ENCODE data around the gene SPECC1. TPM values are rescaled to one million over a fixed set of nuclear protein-coding genes. Genes with fewer than 3 reads are reported as not detected.

The SPECC1 gene
- total RNA-seq, 4 donors from 2014 or later: 9.8 to 24.2 (median 11.7) TPM

DNA sequence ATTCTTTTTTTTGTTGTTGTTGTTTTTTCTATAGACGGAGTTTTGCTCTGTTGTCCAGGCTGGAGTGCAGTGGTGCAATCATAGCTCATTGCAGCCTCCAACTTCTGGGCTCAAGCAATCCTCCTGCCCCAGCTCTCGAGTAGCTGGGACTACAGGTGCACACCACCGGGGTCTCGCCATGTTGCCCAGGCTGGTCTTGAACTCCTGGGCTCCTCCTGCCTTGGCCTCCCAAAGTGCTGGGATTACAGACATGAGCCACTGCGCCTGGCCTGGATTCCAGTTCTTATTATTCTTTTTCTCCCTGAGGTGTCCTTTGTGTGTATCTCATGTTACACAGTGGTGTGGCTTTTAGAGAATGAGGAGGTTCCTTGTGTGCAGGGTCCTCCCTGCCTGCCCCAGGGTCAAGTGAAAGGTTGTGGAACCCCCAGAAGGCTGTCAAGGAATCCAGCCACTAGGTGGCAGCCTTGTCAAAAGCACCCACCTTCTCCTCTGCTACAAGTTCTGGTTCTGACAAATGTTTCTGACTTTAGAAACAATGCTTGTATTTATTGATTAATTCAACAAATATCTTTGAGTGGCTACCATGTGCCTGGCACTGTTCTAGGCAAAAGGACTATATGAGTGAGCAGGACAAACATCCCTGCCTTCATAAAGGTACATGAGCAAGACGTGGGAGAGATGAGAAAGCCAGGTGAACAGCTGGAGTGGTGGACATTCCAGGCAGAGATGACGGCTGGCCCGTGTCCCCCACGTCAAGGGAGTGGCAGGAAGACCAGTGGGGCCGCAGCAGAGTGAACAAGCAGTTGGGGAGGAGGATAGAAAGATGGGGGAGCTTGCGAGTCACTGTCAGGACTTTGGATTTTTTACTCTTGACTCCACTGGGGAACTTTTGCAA, 112.4 kb downstream of the SPECC1 start:
- intact Hi-C loops (cut with DNase I; ENCODE audit: low total_unique reads): loop anchor here (10.0 kb wide), 1 partner anchor 193 kb away; no protein-coding TSS in a partner anchor
- no peak overlapping the region for H3K4me3 ChIP-seq (ENCODE audit: low read depth, poor library complexity, severe bottlenecking)
- TF ChIP-seq, protein P1, sequence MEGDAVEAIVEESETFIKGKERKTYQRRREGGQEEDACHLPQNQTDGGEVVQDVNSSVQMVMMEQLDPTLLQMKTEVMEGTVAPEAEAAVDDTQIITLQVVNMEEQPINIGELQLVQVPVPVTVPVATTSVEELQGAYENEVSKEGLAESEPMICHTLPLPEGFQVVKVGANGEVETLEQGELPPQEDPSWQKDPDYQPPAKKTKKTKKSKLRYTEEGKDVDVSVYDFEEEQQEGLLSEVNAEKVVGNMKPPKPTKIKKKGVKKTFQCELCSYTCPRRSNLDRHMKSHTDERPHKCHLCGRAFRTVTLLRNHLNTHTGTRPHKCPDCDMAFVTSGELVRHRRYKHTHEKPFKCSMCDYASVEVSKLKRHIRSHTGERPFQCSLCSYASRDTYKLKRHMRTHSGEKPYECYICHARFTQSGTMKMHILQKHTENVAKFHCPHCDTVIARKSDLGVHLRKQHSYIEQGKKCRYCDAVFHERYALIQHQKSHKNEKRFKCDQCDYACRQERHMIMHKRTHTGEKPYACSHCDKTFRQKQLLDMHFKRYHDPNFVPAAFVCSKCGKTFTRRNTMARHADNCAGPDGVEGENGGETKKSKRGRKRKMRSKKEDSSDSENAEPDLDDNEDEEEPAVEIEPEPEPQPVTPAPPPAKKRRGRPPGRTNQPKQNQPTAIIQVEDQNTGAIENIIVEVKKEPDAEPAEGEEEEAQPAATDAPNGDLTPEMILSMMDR (IDR thresholded peaks at IDR 0.05): no peak
- DNase-seq (ENCODE audit: low spot score in 2 of 2): peak in 1 of 2 donors; percentile 36
- WGBS, 2 donors: 47 to 56% methylated on average over 11 of the region's 11 CpGs

DNA sequence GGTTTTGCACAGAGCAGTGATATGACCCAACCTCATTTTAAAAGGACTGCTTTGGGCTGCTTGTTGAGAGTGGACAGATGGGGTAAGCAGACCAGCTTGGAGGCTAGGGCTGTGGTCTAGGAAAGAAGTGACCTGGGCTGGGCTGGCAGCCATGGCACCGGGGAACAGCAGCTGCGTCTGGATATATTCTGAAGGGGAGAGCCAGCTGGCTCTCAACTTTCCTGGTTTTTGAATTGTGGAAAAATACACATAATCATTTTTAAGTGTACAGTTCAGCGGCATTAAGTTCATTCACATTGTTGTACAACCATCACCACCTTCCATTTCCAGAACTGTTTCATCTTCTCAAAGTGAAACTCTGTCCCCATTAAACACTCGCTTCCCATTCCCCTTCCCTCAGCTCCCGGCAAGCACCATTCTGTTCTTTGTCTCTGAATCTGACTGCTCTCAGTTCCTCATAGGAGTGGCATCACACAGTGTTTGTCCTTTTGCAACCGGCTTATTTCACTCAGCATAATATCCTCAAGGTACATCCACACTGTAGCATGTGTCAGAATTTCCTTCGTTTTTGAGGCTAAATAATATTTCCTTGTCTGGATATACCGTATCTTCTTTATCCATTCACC, 113.2 kb downstream of the SPECC1 start:
- H3K4me3 ChIP-seq (ENCODE audit: low read depth, poor library complexity, severe bottlenecking): no peak overlapping the region
- intact Hi-C loops (cut with DNase I; ENCODE audit: low total_unique reads): loop anchor here (10.0 kb wide), 1 partner anchor 192 kb away; no protein-coding TSS in a partner anchor
- TF ChIP-seq, protein P1 (IDR thresholded peaks at IDR 0.05): no peak
- TF ChIP-seq POLR2A (IDR thresholded peaks at IDR 0.05): no peak
- DNase-seq (ENCODE audit: low spot score in 2 of 2): no peak
- WGBS, 2 donors: 70 to 71% methylated on average over 8 of the region's 8 CpGs

DNA sequence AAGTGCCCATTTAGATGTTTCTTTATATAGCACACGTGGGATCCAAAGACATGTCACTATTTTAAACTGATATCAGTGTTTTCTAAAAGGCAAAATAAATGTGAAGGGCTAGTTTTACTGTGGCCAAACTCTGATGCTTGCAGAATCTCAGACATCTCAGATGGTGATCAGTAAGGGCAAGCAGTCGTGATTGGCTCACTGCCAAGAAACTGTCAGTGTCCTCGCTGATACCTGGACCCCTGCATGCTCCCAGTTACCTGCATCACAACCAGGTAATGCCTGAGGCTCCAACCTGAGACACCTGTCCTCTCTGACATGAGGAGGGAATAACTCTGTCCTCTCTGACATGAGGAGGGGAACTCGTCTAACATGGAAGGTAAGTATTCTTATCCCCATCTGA, 114.0 kb downstream of the SPECC1 start:
- intact Hi-C loops (cut with DNase I; ENCODE audit: low total_unique reads): loop anchor here (10.0 kb wide), 1 partner anchor 192 kb away; no protein-coding TSS in a partner anchor
- TF ChIP-seq, protein P1 (IDR thresholded peaks at IDR 0.05): no peak
- no peak for TF ChIP-seq POLR2A (IDR thresholded peaks at IDR 0.05)

DNA sequence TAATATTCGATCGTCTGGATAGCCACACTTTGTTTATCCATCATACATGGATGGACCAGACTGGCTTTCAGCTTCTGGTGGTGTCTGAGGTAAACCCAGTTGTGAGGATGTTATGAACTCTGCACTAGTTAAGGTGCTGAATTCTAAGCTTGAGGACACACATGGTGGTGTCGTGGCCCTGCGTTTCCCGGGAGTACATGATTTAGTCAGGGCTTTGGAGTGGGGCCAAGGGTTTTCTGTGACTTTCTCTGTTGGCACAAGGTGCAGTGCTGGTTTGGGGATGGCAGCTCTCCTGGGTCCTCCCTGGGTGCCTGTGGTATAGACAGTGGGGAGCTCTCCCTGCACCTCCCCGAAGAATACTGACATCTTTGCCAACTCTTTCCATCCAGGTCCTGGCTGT, 116.6 kb downstream of the SPECC1 start:
- no peak overlapping the region for H3K4me3 ChIP-seq (ENCODE audit: low read depth, poor library complexity, severe bottlenecking)
- no peak for TF ChIP-seq POLR2A (IDR thresholded peaks at IDR 0.05)
- TF ChIP-seq, protein P1 (IDR thresholded peaks at IDR 0.05): no peak
- intact Hi-C loops (cut with DNase I; ENCODE audit: low total_unique reads): loop anchor here (10.0 kb wide), 1 partner anchor 189 kb away; no protein-coding TSS in a partner anchor
- 52 to 56% methylated on average over 6 of the region's 6 CpGs for WGBS, 2 donors
- DNase-seq (ENCODE audit: low spot score in 2 of 2): no peak

More for the DNA sequence above, 114.0 kb downstream of the SPECC1 start:
- 53 to 58% methylated on average over 4 of the region's 4 CpGs for WGBS, 2 donors
- DNase-seq (ENCODE audit: low spot score in 2 of 2): no peak
- no peak overlapping the region for H3K4me3 ChIP-seq (ENCODE audit: low read depth, poor library complexity, severe bottlenecking)

DNA sequence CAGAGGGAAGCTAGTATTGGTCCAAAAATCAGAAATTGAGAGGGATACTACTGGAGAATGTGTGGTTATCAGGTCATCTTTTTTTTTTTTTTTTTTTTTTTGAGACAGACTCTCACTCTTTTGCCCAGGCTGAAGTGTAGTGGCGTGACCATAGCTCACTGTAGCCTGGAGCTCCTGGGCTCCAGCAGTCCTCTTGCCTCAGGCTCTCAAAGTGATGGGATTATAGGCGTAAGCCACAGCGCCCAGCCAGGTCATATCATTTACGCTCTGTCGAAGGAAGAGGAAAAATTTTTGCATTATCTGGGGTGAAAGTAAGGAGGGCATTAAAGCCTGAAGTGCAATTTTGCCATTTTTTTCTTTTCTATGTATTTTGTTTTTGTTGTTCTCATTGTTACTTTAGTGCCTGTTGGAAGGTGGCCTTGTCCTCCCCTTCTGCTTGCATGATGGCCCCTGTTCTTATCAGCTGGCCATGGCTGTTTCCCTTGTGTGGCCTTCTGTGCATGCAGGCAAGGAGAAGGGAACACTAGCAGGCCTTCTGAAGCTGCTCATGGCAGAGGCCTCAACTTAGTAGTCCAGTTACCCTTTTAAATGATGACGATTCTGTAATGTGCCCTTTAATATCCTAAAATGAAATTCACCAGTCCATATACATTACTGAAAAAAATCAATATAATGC, 118.3 kb downstream of the SPECC1 start:
- intact Hi-C loops (cut with DNase I; ENCODE audit: low total_unique reads): loop anchor here (10.0 kb wide), 1 partner anchor 187 kb away; no protein-coding TSS in a partner anchor
- no peak for DNase-seq (ENCODE audit: low spot score in 2 of 2)
- WGBS, 2 donors: 93 to 96% methylated on average over 6 of the region's 6 CpGs
- TF ChIP-seq POLR2A (IDR thresholded peaks at IDR 0.05): no peak
- TF ChIP-seq, protein P1 (IDR thresholded peaks at IDR 0.05): no peak
- no peak overlapping the region for H3K4me3 ChIP-seq (ENCODE audit: low read depth, poor library complexity, severe bottlenecking)

Measured in lower leg skin (tissue), 4 donors.